NCI-H1092 treated with DMSO at 0.1 percent for 48 hours (cell line): Measurements from ENCODE around the gene COX18.
A peak's percentile ranks its signal among the peaks of the same experiment; 100 is the strongest.

Experiments
- DNase-seq: peaks from one replicate; lab custom pipeline; 2025; lab: John Stamatoyannopoulos, UW

The COX18 gene

DNA sequence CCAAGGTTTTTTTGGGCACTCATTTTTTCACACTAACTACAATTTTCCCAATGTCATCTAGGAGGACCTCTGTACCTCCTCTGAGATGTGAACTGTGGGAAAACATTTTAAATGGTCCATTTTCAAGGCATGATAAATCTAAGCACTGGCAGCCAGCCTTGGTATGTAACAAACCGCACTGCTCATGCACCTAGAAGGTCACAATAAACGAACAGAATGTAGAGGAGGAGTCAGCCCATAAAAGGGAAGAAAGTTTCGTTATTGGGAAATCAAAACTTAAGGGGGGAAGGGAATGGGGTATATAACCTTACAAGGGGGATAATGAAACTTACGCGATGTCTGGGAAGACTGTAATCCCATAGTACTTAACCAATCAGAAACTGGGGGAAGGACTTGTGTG, 16.4 kb downstream of the COX18 start:
- no peak for DNase-seq

DNA sequence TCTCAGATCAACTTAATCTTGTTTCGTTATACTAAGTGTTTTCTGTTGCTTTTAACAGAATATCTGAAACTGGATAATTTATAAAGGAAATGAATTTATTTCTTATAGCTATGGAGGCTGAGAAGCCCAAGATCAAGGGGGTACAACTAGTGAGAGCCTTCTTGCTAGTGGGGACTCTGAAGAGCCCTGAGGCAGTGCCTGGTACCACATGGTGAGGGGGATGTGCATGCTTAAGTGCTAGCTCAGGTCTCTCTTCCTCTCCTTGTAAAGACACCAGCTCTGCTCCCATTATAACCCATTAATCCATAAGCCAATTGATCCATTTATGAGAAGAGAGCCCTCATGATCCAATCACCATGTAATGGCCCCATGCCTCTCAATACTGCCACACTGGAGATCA, 17.9 kb downstream of the COX18 start:
- no peak for DNase-seq

DNA sequence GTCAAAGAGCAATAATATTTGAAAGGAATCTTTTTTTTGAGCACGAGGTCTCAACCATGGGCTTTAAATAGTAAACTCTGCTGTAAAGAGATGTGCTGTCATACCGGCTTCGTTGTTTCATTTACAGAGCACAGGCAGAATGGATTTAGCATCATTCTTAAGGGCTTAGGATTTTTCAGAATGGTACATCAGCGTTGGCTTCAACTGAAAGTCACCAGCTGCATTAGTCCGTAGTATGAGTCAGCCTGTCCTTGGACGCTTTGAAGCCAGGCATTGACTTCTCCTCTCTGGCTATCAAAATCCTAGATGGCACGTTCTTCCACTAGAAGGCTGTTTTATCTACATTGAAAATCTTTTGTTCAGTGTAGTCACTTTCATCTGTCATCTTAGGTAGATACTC, 23.6 kb downstream of the COX18 start:
- no peak for DNase-seq

DNA sequence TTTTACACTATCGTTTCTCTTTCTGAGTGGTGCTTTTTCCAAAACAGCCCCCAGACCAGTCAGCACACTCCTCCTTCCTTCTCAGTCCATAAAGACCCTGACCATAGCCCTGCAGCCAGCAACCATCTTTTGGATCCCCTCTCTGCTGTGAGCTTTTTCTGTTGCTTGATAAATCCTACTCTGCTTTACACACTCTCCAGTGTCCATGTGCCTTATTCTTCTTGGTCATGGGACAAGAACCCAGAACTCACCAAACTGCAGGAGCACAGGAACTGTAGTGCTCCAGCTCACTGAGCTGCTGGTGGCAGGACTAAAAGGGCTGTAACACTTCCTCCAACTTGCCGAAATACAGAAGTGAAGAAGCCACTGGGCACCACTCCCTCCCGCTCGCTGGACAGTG, 32.5 kb downstream of the COX18 start:
- DNase-seq: no peak

DNA sequence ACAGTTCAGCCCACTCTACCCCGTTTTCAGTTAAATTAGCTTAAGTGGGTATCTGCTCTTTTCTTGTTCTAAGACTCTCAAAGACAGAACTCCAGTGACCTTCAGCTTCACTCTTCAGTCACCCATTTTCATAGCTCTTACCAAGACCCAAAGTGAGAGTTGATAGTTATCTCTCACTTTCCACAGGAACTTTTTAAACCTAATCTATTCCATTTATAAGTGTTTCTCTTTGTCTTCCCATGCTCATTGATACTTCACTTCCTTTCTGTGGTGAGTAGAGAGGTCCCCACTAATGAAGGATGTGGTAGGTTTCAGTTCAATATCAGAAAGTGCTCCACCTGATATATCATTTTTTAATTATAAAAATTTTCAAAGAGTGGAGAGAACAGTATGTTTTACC, 33.4 kb downstream of the COX18 start:
- no peak for DNase-seq

DNA sequence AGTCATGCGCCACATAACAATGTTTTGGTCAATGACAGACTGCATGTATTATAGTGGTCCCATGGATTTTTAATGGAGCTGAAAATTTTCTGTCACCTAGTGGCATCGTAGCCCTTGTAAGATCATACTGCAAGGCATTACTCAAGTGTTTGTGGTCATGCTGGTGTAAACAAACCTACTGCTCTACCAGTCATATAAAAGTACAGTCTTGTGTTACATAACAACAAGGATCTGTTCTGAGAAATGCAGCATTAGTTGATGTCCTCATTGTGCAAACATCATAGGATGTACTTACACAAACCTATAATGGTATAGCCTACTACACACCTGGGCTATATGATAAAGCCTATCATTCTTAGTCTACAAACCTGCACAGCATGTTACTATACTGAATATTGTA, 34.6 kb downstream of the COX18 start:
- no peak for DNase-seq

DNA sequence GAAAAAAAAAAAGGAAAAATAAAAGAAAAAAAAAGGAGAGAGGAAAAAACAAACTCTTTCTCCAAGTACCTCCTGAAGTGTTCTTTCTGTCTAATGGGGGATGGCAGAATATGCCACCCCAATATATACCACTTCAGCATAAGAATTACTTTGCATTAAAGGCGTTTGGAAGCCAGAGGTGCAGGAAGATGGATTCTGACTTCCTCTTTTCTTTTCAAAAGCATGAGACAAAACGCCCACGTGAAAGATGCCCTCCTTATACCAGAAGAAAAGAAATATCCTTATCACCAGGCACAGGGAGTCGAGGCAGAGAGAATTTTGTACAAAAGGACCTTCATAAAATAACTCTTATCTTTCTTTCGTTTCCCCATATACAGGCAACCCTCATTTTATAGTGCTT, 40.9 kb downstream of the COX18 start:
- DNase-seq: no peak

DNA sequence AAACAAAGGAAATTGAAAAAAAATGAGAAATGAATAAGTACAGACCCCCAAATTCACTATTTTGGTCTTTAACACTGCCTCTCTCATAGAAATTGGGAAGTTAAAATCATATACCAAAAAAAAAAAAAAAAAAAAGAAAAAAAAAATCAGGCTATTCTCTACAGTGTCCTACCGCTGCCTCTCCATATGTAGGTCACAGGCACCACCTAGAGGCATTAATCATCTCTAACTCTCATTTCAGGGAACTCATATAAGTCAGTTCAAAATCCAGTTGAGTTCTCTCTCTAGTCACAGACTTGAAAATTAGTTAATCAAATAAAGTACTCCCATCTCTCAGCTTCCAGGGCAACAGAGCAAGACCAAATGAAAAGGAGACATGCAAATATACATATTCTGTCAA, 47.9 kb downstream of the COX18 start:
- no peak for DNase-seq

DNA sequence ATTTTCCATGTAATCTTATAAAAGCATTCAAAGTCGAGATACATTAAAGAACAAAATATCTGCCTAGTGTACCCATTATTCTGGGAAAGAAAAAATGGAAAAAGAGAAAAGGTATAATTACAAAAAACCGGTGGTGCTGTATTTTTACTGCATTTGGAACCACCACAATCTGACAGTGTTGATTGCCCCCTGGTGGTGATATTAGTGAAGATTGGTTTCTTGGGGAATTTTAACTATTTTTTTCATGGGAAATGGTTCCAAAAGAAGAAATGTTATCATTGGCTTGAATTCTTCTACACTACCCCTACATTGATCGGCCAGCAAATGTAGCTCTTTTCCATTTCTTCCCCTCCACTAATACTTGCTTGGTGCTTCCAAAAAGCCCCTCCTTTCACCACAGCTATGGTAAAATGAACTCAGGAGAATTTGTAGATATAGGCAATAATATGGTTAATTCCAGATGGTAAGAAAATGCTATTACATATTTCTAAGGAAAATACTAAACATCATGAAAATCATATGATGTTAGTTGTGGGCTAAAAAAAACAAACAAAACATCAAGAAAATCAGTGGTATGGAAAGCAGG, 50.0 kb downstream of the COX18 start:
- peak; percentile 21 for DNase-seq

DNA sequence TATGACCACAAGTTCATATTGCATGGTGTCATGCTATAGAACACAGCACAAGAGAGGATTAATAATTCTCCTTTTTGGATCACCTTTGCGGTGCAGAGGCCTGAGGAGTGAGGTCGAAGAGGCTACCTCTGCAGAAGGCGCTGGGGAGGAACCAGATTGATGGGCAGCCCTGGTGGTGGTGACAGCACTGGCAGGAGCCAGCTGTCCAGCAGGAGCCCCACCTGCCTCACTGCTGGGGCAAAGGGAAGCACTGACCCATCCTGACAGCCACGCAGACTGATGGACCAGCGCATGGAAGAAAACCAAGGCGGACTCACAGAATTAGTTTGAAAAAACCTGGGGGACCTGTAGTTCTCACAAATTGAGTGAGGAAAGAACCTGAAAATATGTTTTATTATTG, 50.9 kb downstream of the COX18 start:
- no peak for DNase-seq

DNA sequence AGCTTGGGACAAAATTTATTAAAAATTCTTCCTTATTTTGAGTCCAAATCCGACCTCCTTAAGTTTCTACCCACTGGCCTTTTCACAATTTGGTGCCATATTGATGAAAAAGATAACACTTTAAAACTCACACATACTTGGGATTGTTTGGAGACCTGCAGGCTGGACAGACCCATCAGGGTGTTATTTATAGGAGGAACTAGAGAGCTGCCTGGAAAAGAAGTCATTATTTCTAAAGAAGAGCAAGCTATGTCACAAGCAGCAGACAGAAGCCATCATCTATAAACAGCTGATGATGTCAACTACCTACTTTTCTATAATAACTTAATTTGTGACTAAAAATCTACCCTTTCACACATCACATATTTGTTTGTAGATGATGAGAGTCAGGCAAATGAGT, 56.2 kb downstream of the COX18 start:
- no peak for DNase-seq

DNA sequence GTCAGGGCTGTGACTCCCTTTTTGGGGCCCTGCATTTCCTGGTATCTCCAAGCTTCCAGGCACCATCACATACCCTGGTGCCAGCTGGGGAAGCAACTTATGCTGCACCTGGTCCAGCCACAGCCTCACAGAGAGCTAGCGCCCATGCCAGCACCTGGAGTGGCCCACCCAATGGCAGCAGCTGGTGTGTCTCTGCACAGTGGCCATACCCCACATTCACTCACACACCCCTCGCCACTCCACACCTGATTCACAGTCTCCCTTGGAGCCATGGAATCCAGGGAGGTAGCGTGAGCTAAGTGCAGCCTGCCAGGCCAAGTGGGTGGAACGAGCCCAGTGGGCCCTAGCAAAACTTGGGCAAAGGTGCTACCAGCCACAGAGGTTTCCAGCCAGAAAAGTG, 56.8 kb downstream of the COX18 start:
- no peak for DNase-seq

DNA sequence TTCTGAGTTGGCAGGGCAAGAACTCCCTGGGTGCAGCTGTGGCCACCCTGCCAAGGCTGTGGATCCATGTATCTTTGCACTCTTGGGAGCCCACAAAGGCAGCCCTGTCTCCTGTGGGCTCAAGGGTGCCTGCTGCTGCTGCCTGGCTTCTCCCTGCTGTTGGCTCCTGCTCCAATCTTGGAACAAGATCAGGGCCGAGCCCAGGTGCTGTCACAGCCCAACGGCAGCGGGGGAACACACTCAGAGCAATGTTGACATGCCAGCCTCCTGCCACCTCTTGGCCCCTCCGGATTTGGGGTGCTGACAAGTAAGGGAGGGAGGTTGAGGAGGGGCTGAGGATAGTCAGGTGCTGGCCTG, 57.9 kb downstream of the COX18 start:
- no peak for DNase-seq

DNA sequence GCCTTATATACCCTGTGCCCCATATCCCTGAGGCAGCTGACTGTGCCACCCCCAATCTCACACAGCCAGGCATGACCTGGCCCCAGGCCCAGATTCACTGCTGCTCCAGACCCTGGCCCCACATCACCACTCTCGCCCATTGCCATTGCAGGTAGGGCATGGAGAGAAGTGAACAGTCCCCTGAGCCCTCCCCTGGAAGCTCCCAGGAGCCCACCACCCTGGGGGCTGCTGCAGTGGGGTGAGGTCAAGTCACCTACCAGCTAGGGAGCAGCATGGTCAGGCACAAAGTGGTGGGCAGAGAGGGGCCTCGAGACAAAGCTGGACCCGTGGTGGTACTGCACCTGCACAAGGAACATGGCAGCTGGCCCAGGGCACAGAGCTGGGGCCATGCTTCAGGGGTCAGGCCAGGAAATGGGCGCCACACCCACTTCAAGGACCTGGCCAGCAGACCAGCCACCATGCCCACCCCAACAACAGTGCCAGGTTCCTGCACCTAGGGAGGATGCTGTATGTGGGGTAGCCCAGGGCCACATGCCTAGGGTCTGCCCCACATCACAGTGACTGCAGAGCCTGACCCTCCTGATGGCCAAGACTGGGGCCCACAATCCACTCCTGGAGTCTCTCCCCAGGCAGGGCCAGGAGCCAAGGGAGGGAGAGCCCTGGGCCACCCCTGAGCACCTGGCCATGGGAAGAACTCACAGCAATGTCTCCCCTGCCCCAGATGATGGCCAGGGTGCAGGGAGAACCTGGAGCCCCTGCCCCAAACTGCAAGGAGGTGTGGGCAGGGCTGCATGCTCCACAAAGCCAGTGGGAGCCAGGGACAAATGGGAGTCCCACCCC, 58.5 kb downstream of the COX18 start:
- no peak for DNase-seq

DNA sequence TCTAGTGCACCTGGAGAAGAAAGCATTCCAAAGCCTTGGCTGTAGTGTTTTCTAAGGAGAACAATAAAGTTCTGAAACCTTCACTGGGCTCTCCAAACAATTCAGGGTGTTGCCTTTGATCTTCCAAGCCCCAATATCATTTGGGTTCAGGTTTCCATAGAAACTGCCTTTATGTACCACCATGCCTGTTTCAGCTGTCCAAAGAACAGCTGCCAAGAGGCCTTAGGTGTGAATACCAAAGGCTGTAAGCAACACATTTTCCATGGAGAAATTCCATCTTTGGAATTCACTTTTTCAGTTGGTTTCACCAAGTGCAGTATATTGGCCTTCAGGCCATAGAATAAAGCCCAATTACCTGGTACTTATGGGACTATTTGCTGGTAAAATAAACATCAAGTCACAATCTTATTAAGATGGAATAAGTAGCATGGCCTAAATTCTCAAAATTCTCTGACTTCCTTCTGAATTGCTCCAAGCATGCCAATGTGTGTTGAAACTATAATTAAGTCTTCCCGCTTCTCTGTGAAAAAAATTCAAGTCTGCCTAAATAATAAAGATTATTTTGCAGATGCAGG, 61.9 kb downstream of the COX18 start:
- no peak for DNase-seq

DNA sequence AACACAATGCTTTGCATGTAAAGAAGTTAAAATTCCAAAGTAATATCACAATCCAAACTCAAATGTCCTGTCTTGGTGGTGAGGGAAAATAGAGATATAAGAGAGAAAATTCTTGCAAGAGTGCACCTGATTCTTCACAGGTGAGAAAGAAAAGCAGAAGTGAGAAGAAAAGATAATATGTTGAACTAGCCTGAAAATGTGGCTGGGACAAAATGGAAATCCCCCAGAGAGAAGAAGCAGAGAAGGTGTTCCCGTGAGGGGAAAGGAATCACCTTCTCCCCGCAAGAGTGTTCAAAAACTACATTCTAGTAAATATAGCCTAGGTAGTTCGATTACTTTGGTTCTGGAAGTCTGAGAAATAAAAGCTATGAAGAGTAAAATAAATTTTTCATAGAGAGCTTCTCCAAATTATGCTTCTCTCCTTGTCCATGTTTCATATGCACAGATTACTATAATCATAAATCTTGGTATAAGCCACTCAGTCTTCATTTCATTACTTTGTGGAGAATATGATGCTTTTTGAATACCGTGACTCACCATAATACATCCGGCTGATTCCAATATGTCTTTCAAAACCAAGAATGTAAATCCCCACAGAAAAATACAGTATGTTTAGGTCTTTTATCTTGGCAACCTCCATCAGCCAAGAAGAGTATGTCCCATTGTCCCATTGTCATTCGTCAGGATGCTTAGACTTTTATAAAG, 63.1 kb downstream of the COX18 start:
- no peak for DNase-seq

DNA sequence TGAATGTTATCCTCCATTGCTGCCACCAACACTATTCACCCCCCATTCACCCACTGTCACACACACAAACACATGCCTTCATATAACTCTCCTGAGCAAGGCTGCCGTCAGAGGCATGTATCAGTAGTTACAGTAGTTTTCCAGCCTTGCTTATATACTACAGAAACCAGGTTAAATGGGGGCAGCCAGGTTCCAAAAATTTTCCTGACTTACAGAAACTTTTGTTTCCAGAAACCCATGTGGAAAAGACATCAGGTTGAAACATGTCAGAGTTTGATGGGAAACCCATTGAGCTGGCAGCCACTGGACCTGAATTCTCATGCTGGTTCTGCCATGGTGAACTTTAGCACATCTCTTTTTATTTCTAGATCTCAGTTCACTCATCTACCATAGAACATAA, 64.0 kb downstream of the COX18 start:
- no peak for DNase-seq
